ENCODE results near the gene GOLT1A.

Gene GOLT1A

DNA sequence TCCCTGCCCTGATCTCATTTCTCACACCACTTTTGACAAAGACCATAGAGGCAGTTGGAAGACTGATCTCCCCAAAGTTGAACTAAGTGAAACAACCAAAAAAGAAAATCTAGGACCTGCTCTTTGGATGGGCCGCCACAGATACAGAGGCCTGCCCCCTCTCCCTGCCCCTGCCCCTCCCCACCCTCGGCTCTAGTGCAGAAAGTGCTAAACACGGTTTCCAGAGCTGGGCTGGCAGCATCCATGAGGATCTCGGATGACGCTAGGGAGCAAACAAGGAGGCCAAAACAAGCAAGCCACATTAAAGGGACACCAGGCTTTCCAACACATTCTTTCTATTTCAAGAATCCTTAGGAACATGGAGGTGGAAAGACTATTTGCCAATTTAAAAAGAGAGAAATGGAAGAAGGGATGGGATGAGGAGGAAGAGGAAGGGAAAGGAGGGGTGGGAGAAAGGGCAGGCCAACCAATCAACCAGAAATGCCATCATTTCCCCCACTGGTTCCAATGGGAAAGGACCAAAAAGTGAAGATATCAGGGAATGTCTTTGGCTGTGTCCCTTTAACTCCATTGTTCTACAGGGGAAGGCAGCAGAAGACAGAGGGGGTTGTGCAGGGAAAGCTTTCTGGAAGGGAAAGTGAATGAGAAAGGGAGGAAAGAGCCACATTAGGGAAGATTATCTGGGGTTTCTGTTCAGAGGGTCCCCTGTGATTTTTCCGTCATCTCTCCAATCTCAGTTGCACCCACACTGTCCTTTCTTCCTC lies 38.3 kb upstream of the GOLT1A start:
- no peak for ATAC-seq (ENCODE audit: low read depth)
- Histone ChIP-seq H3K4me1 (ENCODE audit: insufficient read depth, poor library complexity, severe bottlenecking) (no peaks in the 10 kb centered on the region), H3K27me3 (ENCODE audit: insufficient read depth, poor library complexity, severe bottlenecking) (no peaks in the 10 kb centered on the region), H3K36me3 (ENCODE audit: low read depth) (no peaks in the 10 kb centered on the region), H3K4me3 (ENCODE audit: severe bottlenecking) (no peak overlapping the region), H3K9me3 (ENCODE audit: severe bottlenecking) (no peaks in the 10 kb centered on the region), H3K27ac (ENCODE audit: poor library complexity, severe bottlenecking) (no peak overlapping the region)
- no peak for DNase-seq (ENCODE audit: low spot score)
- TF ChIP-seq, protein P1, sequence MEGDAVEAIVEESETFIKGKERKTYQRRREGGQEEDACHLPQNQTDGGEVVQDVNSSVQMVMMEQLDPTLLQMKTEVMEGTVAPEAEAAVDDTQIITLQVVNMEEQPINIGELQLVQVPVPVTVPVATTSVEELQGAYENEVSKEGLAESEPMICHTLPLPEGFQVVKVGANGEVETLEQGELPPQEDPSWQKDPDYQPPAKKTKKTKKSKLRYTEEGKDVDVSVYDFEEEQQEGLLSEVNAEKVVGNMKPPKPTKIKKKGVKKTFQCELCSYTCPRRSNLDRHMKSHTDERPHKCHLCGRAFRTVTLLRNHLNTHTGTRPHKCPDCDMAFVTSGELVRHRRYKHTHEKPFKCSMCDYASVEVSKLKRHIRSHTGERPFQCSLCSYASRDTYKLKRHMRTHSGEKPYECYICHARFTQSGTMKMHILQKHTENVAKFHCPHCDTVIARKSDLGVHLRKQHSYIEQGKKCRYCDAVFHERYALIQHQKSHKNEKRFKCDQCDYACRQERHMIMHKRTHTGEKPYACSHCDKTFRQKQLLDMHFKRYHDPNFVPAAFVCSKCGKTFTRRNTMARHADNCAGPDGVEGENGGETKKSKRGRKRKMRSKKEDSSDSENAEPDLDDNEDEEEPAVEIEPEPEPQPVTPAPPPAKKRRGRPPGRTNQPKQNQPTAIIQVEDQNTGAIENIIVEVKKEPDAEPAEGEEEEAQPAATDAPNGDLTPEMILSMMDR (IDR thresholded peaks at IDR 0.05; ENCODE audit: poor library complexity, severe bottlenecking), result no peak

DNA sequence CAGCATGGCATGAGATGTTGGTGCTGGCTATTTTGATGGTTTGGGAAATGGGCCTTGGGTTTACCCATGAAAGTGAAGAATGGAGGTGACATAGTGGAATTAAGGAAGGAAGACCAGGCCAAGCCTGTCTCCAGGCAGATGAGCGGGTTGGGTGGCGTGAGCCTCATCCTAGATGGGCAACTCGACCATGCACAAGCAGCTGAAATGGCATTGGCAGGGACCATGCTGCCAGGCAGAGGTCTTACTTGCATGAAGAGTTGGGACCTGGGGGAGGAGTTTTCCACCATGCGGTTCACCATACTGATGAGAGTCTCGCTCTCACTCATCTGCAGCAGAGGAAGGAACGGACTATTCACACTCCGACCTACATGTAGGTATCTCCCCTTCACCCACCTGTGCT lies 37.5 kb upstream of the GOLT1A start:
- DNase-seq (ENCODE audit: low spot score) (no peak), ATAC-seq (ENCODE audit: low read depth) (no peak)
- no peak overlapping the region for H3K27ac ChIP-seq (ENCODE audit: poor library complexity, severe bottlenecking)
- TF ChIP-seq, protein P1 (IDR thresholded peaks at IDR 0.05; ENCODE audit: poor library complexity, severe bottlenecking), result no peak
- H3K9me3 ChIP-seq (ENCODE audit: severe bottlenecking), result no peaks in the 10 kb centered on the region
- H3K4me3 ChIP-seq (ENCODE audit: severe bottlenecking), result no peak overlapping the region
- no peaks in the 10 kb centered on the region for H3K27me3 ChIP-seq (ENCODE audit: insufficient read depth, poor library complexity, severe bottlenecking)
- no peaks in the 10 kb centered on the region for H3K4me1 ChIP-seq (ENCODE audit: insufficient read depth, poor library complexity, severe bottlenecking)
- no peaks in the 10 kb centered on the region for H3K36me3 ChIP-seq (ENCODE audit: low read depth)

DNA sequence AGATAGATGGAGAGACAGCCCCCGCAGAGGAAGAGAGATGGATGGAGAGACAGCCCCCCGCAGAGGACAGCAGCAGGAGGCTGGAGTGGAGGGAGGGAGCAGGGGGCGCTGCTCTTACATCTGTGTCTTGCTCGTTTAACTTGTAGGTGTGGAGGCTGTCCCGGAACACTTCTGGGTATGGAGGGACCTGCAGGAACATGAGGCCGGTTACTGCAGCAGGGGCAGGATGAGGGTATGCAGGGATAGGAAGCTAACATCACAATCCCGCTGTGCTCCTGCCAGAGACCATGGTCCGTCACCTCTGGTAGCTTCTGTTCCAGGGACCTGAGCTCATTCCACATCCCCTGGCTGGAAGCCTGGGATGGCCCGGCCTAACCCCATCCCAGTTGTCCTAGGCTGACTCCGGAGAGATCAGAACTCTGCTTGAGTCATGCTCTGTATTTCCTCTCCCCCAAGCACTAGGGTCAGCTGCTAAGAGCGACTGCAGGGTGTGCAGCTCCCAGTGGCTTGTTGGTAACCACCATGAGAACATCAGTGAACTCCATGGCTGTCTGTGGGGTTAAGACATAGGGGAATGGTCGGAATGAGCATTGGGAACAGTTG lies 36.7 kb upstream of the GOLT1A start:
- TF ChIP-seq, protein P1 (IDR thresholded peaks at IDR 0.05; ENCODE audit: poor library complexity, severe bottlenecking), result no peak
- DNase-seq (ENCODE audit: low spot score), result no peak
- Histone ChIP-seq H3K9me3 (ENCODE audit: severe bottlenecking) (no peaks in the 10 kb centered on the region), H3K27me3 (ENCODE audit: insufficient read depth, poor library complexity, severe bottlenecking) (no peaks in the 10 kb centered on the region), H3K4me3 (ENCODE audit: severe bottlenecking) (no peak overlapping the region), H3K27ac (ENCODE audit: poor library complexity, severe bottlenecking) (no peak overlapping the region), H3K4me1 (ENCODE audit: insufficient read depth, poor library complexity, severe bottlenecking) (no peaks in the 10 kb centered on the region), H3K36me3 (ENCODE audit: low read depth) (no peaks in the 10 kb centered on the region)
- ATAC-seq (ENCODE audit: low read depth), result no peak

DNA sequence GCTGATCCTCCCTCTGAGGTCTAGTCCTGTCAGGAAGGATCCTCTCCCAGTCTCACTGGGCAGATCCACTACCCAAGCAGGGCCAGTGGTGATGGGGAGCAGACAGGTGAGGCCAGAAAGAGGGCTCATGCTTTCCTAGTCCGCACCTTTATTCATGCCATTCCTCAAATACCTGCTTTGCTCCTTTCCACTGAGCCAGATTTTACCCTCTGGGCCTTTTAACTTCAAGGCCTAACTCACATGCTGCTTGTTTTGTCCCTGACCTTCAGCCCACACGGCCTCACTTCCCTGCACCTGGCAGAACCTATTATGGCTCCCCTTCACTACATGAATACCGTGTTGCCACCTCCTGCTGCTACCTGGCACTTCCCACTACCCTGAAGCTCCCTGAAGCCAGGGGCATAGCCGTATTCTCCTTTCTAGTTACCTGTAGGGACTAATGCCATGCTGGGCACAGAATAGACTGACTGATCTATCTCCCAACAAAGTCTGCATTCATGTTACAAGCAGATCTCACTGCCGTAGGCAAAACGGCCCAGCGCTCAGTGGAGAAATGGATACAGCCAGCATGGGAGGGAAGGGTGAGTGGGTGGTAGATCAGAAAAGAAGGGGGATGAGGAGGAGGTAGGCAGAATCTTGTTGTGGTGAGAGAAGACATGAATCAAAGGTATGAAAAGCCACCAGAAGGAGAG lies 36.1 kb upstream of the GOLT1A start:
- Histone ChIP-seq H3K4me3 (ENCODE audit: severe bottlenecking) (no peak overlapping the region), H3K36me3 (ENCODE audit: low read depth) (no peaks in the 10 kb centered on the region), H3K27ac (ENCODE audit: poor library complexity, severe bottlenecking) (no peak overlapping the region), H3K9me3 (ENCODE audit: severe bottlenecking) (no peaks in the 10 kb centered on the region), H3K4me1 (ENCODE audit: insufficient read depth, poor library complexity, severe bottlenecking) (no peaks in the 10 kb centered on the region), H3K27me3 (ENCODE audit: insufficient read depth, poor library complexity, severe bottlenecking) (no peaks in the 10 kb centered on the region)
- ATAC-seq (ENCODE audit: low read depth), result no peak
- TF ChIP-seq, protein P1 (IDR thresholded peaks at IDR 0.05; ENCODE audit: poor library complexity, severe bottlenecking), result no peak
- no peak for DNase-seq (ENCODE audit: low spot score)

Data from RWPE2 (cell line).